PC-9 (cell line): ENCODE data around the gene USP54. TPM values are rescaled to one million over a fixed set of nuclear protein-coding genes. Genes with fewer than 3 reads are reported as not detected.

ENCODE experiments used
- BruUV-seq: library from RNA; stranded (reverse); fragments of 400-500 nt; replicated peaks from 2 replicates; lab custom pipeline; 2021; lab: Mats Ljungman, UMichigan
- CTCF ChIA-PET: fragments of 300-600 bp; sonication (Branson Sonifier 250); formaldehyde crosslinking; loops from one replicate; lab custom pipeline; 2022; ENCODE audit warnings: antibody characterized with exemption; lab: Charles Lee
- POLR2A ChIA-PET: fragments of 300-600 bp; sonication (Branson Sonifier 250); formaldehyde crosslinking; loops from one replicate; lab custom pipeline; 2022; ENCODE audit warnings: antibody characterized with exemption; ENCODE audit not compliant: unreplicated experiment; lab: Charles Lee
- DNase-seq, 2 experiments: peaks; one replicate each; pipeline versions ENCODE4 v3.0.0 to v3.0.0-alpha.2; 2015 to 2022; ENCODE audit warnings: mixed read lengths in 1 of 2
- H2AFZ ChIP-seq: fragments of 200-600 bp; sonication (generic); 2 replicates; pipeline ENCODE4 v1.8.1; 2017; ENCODE audit warnings: antibody characterized with exemption
- H3F3A ChIP-seq: fragments of 200-600 bp; sonication (generic); 2 replicates; pipeline ENCODE4 v1.8.1; 2017; ENCODE audit warnings: antibody characterized with exemption, mild to moderate bottlenecking, low read depth; ENCODE audit not compliant: insufficient read depth
- H3K27ac ChIP-seq: fragments of 200-600 bp; sonication (generic); 2 replicates; pipeline ENCODE4 v1.6.1; 2016; ENCODE audit warnings: mixed run types
- H3K27me3 ChIP-seq: fragments of 200-600 bp; sonication (generic); 2 replicates; pipeline ENCODE4 v1.6.1; 2016; ENCODE audit warnings: low read depth, mixed run types; ENCODE audit not compliant: insufficient read depth
- H3K36me3 ChIP-seq: fragments of 200-600 bp; sonication (generic); 2 replicates; pipeline ENCODE4 v1.6.1; 2016; ENCODE audit warnings: low read depth, mixed run types
- H3K4me1 ChIP-seq: fragments of 200-600 bp; sonication (generic); replicated peaks from 2 replicates; pipeline ENCODE4 v1.6.1; 2016; ENCODE audit warnings: mixed run types; ENCODE audit not compliant: insufficient read depth
- H3K4me2 ChIP-seq: fragments of 200-600 bp; sonication (generic); 2 replicates; pipeline ENCODE4 v1.6.1; 2017; ENCODE audit warnings: mixed run types
- H3K4me3 ChIP-seq: fragments of 200-600 bp; sonication (generic); 2 replicates; pipeline ENCODE4 v1.6.1; 2016; ENCODE audit warnings: mixed run types
- H3K79me2 ChIP-seq: fragments of 200-600 bp; sonication (generic); 2 replicates; pipeline ENCODE4 v1.6.1; 2017; ENCODE audit warnings: low read depth, mixed run types
- H3K9me2 ChIP-seq: fragments of 200-600 bp; sonication (generic); 2 replicates; pipeline ENCODE4 v1.8.1; 2017; ENCODE audit warnings: mild to moderate bottlenecking; ENCODE audit not compliant: insufficient read depth
- H3K9me3 ChIP-seq: fragments of 200-600 bp; sonication (generic); 2 replicates; pipeline ENCODE4 v1.8.1; 2016; ENCODE audit warnings: low read depth; ENCODE audit not compliant: insufficient read depth
- H4K20me1 ChIP-seq: fragments of 200-600 bp; sonication (generic); 2 replicates; pipeline ENCODE4 v1.8.1; 2017; ENCODE audit not compliant: insufficient read depth
- EZH2 ChIP-seq: fragments of 200-600 bp; sonication (generic); IDR thresholded peaks from 2 replicates; pipeline ENCODE4 v1.8.0; 2017; ENCODE audit warnings: antibody characterized with exemption, low read depth
- intact Hi-C: fragments of 100-400 bp; cut with micrococcal nuclease; formaldehyde crosslinking; loops from one replicate; pipeline ENCODE4 v1.10.0; 2022; ENCODE audit not compliant: unreplicated experiment
- total RNA-seq: library from RNA; stranded (reverse); gene quantifications from 2 replicates; pipeline ENCODE4 v1.2.3, GENCODE V29; 2021
- TF ChIP-seq, protein P1 (sequence below): fragments of 200-600 bp; sonication (generic); conservative IDR thresholded peaks from 2 replicates; pipeline ENCODE4 v1.6.1; 2017; ENCODE audit warnings: mixed run types, antibody characterized with exemption, mild to moderate bottlenecking, moderate library complexity

The USP54 gene
- total RNA-seq, 1 experiment from 2014 or later: 52.4 TPM

DNA sequence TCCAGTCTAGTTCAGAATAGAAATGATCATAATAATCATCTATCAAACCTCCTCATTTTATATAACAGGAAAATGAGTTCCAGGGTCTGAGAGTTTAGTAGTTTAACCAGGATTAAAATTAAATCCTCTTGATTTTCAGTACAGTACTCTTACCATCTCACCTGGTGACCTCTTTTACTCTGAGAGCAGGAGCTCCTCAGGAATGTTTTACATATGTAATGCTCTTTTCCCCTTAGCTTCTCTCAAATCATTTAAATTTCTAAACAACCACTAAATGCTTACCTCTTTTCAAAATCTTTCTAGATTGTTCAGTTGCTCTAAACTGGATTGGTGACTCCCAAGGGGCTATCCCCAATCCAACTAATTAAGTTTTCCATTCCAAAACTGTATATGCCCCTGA lies 85.1 kb downstream of the USP54 start:
- H3K4me1 ChIP-seq: no peaks in the 10 kb centered on the region
- ChIA-PET CTCF (no interaction called here), POLR2A (interaction anchor here (0.7 kb wide), 1 partner anchor 260 kb away, joined by 3 read pairs; no protein-coding TSS in a partner anchor)
- no TSS peak for BruUV-seq
- DNase-seq: no peak
- no peak for TF ChIP-seq EZH2
- TF ChIP-seq, protein P1, sequence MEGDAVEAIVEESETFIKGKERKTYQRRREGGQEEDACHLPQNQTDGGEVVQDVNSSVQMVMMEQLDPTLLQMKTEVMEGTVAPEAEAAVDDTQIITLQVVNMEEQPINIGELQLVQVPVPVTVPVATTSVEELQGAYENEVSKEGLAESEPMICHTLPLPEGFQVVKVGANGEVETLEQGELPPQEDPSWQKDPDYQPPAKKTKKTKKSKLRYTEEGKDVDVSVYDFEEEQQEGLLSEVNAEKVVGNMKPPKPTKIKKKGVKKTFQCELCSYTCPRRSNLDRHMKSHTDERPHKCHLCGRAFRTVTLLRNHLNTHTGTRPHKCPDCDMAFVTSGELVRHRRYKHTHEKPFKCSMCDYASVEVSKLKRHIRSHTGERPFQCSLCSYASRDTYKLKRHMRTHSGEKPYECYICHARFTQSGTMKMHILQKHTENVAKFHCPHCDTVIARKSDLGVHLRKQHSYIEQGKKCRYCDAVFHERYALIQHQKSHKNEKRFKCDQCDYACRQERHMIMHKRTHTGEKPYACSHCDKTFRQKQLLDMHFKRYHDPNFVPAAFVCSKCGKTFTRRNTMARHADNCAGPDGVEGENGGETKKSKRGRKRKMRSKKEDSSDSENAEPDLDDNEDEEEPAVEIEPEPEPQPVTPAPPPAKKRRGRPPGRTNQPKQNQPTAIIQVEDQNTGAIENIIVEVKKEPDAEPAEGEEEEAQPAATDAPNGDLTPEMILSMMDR: no peak
- H3K4me3 ChIP-seq: no peak overlapping the region
- no peak overlapping the region for H3K27ac ChIP-seq
- H3K4me2 ChIP-seq: no peak overlapping the region
- H3K27me3 ChIP-seq: no peaks in the 10 kb centered on the region
- H3K9me3 ChIP-seq: no peaks in the 10 kb centered on the region
- H2AFZ ChIP-seq: no peak overlapping the region
- H3K9me2 ChIP-seq: no peaks in the 10 kb centered on the region
- H3K79me2 ChIP-seq: no peaks in the 10 kb centered on the region
- H3K36me3 ChIP-seq: no peaks in the 10 kb centered on the region; the same call in 1 of the 2 replicates
- H3F3A ChIP-seq: peaks cover 11% of the 10 kb centered on the region; the same call in 1 of the 2 replicates
- H4K20me1 ChIP-seq: no peaks in the 10 kb centered on the region
- intact Hi-C loops: no loop called here

DNA sequence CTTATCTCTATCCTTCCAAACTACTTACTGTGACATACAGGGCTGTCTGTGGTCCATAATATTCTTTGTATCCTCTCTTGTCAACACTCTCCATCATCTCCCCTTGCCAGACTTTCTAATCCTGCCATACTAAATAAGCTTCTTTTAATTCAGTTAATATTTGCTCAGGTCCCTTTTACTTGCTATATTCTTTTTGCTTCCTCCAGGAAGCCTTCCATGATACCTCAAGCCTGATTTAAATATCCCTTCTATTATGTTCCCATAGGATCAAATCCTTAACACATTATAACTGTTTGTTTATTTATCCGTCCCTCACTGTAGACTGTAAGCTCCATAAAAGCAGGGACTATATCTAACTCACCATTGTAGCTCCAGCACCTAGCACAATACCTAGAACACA lies 88.1 kb downstream of the USP54 start:
- Histone ChIP-seq H3K9me3 (no peaks in the 10 kb centered on the region), H3K27me3 (no peaks in the 10 kb centered on the region), H3K4me3 (no peak overlapping the region), H3F3A (peaks cover 11% of the 10 kb centered on the region; the same call in 1 of the 2 replicates), H3K4me2 (no peak overlapping the region), H3K36me3 (no peaks in the 10 kb centered on the region; the same call in 1 of the 2 replicates), H2AFZ (no peak overlapping the region), H3K9me2 (no peaks in the 10 kb centered on the region), H3K79me2 (no peaks in the 10 kb centered on the region), H3K4me1 (no peaks in the 10 kb centered on the region), H4K20me1 (no peaks in the 10 kb centered on the region), H3K27ac (no peak overlapping the region)
- POLR2A ChIA-PET: no interaction called here
- CTCF ChIA-PET: no interaction called here
- intact Hi-C loops: no loop called here
- TF ChIP-seq, protein P1: no peak
- TF ChIP-seq EZH2: no peak
- no peak for DNase-seq
- no TSS peak for BruUV-seq

DNA sequence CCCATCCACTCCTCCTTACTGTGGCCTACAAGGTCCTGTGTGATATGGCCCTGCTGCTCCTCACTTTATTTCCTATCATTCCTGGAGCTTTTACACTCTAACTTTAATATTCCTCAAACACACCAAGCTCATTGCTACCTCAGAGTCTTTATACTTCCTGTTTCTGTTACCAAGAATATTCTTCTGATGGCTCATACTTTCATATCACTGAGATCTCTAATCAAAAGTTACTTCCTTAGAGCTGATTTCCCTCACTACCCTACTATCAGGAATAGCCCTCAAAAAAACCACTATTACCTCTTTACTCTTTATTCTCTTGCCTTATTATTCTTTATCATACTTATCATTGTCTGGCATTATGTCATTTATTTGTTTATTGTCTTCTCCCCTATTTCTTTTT lies 89.5 kb downstream of the USP54 start:
- no peak for DNase-seq
- H3K9me3 ChIP-seq: no peaks in the 10 kb centered on the region
- BruUV-seq: no TSS peak
- ChIA-PET CTCF (no interaction called here), POLR2A (interaction anchor here (0.6 to 0.7 kb wide), 3 partner anchors 25 to 143 kb away, joined by 4 to 8 read pairs (median 5); partner anchors contain the start of gene CFAP70)
- H2AFZ ChIP-seq: no peak overlapping the region
- H3K4me2 ChIP-seq: no peak overlapping the region
- H3K79me2 ChIP-seq: no peaks in the 10 kb centered on the region; the same call in 1 of the 2 replicates
- no peak for TF ChIP-seq EZH2
- TF ChIP-seq, protein P1: no peak
- H3K4me1 ChIP-seq: peaks cover 11% of the 10 kb centered on the region
- no peak overlapping the region for H3K4me3 ChIP-seq
- no peaks in the 10 kb centered on the region for H3K9me2 ChIP-seq
- no peaks in the 10 kb centered on the region for H4K20me1 ChIP-seq
- H3K27me3 ChIP-seq: no peaks in the 10 kb centered on the region
- H3K27ac ChIP-seq: peak overlapping the region; percentile 25; the same call in 1 of the 2 replicates
- intact Hi-C loops: no loop called here
- peaks cover 16% of the 10 kb centered on the region for H3F3A ChIP-seq
- H3K36me3 ChIP-seq: no peaks in the 10 kb centered on the region; the same call in 1 of the 2 replicates
